Hematopoietic multipotent progenitor cell treated with erythropoietin and hydrocortisone succinate and interleukin-3 and kit ligand, for 6 days (in vitro differentiated cells): Measurements from ENCODE around the gene SLC22A7.
"Not testable (repeated sequence)": the region's sequence is repeated elsewhere in the genome, so short reads cannot be mapped to it uniquely, and the experiment has no call there.

ENCODE experiments used
- DNase-seq: peaks from one replicate; pipeline ENCODE4 v3.0.0-alpha.2; 2015

Gene SLC22A7

DNA sequence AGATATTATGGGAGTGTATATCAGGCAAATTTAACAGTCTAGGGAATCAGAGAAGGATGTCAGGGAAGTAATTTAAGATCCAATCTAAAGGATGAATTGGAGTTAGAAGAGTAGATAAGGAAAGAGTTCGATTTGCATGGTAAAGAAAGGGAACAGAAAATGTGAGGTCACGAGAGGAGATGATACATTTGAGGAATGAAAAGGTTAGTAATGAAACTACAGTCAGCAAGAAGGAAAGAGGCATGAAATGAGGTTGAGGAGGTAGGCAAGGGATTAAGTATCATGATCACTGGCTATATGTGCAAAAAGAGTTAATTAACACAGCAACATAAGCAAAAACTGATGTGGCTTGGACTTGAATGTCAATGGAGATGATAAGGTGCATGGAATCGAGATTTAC, 49.0 kb downstream of the SLC22A7 start:
- no peak for DNase-seq

DNA sequence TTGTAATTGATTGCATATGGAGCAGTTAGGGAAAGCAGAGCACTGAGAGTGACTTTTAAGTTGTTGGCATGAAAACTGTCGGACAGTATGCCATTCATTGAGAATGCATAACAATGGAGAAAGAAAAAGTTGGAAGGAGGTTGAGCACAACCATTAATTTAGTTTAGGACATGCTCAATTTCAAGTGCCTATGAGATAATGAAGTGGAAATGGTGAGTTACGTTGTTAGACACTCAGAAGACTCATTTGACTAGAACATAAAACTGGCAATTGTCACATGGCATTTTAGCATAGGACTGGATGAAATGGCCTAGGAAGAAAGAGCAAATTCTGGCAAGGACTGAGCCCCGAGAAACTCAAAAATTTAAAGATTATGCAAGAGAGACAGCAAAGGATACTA, 49.4 kb downstream of the SLC22A7 start:
- no peak for DNase-seq

DNA sequence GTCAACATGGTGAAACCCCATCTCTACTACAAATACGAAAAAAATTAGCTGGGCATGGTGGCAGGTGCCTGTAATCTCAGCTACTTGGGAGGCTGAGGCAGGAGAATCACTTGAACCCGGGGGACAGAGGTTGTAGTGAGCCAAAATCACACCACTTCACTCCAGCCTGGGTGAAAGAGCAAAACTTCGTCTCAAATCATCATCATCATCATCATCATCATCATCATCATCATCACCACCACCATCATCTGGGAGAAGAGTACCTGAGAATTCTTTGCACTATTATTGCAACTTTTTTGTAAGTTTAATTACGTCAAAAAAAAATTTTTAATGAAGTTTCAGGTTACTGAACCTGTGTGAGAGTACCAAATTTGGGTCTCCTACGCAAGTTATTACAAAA, 53.9 kb downstream of the SLC22A7 start:
- not testable (repeated sequence) for DNase-seq
